Measurements from ENCODE around the gene SORBS1. TPM values are rescaled to one million over a fixed set of nuclear protein-coding genes. Genes with fewer than 3 reads are reported as not detected.
A peak's percentile ranks its signal among the peaks of the same experiment; 100 is the strongest.

The SORBS1 gene
- total RNA-seq, 2 donors from 2014 or later = 16.7 to 17.9 TPM

- TF ChIP-seq, protein P1, sequence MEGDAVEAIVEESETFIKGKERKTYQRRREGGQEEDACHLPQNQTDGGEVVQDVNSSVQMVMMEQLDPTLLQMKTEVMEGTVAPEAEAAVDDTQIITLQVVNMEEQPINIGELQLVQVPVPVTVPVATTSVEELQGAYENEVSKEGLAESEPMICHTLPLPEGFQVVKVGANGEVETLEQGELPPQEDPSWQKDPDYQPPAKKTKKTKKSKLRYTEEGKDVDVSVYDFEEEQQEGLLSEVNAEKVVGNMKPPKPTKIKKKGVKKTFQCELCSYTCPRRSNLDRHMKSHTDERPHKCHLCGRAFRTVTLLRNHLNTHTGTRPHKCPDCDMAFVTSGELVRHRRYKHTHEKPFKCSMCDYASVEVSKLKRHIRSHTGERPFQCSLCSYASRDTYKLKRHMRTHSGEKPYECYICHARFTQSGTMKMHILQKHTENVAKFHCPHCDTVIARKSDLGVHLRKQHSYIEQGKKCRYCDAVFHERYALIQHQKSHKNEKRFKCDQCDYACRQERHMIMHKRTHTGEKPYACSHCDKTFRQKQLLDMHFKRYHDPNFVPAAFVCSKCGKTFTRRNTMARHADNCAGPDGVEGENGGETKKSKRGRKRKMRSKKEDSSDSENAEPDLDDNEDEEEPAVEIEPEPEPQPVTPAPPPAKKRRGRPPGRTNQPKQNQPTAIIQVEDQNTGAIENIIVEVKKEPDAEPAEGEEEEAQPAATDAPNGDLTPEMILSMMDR (conservative IDR thresholded peaks at IDR 0.05) = no peak
- Mint-ChIP-seq H3K27me3 (ENCODE audit: insufficient read depth) (no peaks in the 10 kb centered on the region), H3K9me3 (peaks cover 3% of the 10 kb centered on the region), H3K27ac (no peak overlapping the region), H3K4me3 (no peak overlapping the region), H3K36me3 (ENCODE audit: low read depth) (peaks cover 2% of the 10 kb centered on the region), H3K4me1 (peaks cover 50% of the 10 kb centered on the region)
- WGBS, 2 experiments (ENCODE audit: insufficient coverage in 1 of 2, insufficient read length in 1 of 2) = 70 to 75% methylated on average over 3 of the region's 3 CpGs
- no peaks in the 10 kb centered on the region for H3K36me3 ChIP-seq (ENCODE audit: control insufficient read depth, insufficient read depth, low read length)
- H3K27ac ChIP-seq (ENCODE audit: low read depth, low read length) = no peak overlapping the region
- DNase-seq = peak; percentile 75
- no peak overlapping the region for H3K9ac ChIP-seq (ENCODE audit: extremely low read depth, low read length, poor library complexity, severe bottlenecking)
- H3K9me3 ChIP-seq (ENCODE audit: control insufficient read depth, low read length) = peaks cover 1% of the 10 kb centered on the region
- H3K27me3 ChIP-seq (ENCODE audit: control insufficient read depth, insufficient read depth, low read length, poor library complexity, severe bottlenecking) = no peaks in the 10 kb centered on the region
- no peak overlapping the region for H3K4me3 ChIP-seq (ENCODE audit: low read length)
- H3K4me1 ChIP-seq (ENCODE audit: control insufficient read depth, insufficient read depth, low read length) = peaks cover 7% of the 10 kb centered on the region
Measured at GRCh38 chr10:95547791-95548435, 13.3 kb downstream of the SORBS1 start.

- H3K4me3 ChIP-seq (ENCODE audit: low read length) = no peak overlapping the region
- no peak overlapping the region for H3K9ac ChIP-seq (ENCODE audit: extremely low read depth, low read length, poor library complexity, severe bottlenecking)
- Mint-ChIP-seq H3K4me3 (no peak overlapping the region), H3K27ac (no peak overlapping the region), H3K4me1 (peaks cover 57% of the 10 kb centered on the region), H3K36me3 (ENCODE audit: low read depth) (no peaks in the 10 kb centered on the region), H3K9me3 (no peaks in the 10 kb centered on the region), H3K27me3 (ENCODE audit: insufficient read depth) (no peaks in the 10 kb centered on the region)
- H3K27me3 ChIP-seq (ENCODE audit: control insufficient read depth, insufficient read depth, low read length, poor library complexity, severe bottlenecking) = no peaks in the 10 kb centered on the region
- no peaks in the 10 kb centered on the region for H3K9me3 ChIP-seq (ENCODE audit: control insufficient read depth, low read length)
- no peaks in the 10 kb centered on the region for H3K36me3 ChIP-seq (ENCODE audit: control insufficient read depth, insufficient read depth, low read length)
- DNase-seq = no peak
- TF ChIP-seq, protein P1 (conservative IDR thresholded peaks at IDR 0.05) = no peak
- WGBS, 2 experiments (ENCODE audit: insufficient coverage in 1 of 2, insufficient read length in 1 of 2) = 70 to 77% methylated on average over 2 to 3 of the region's 3 CpGs
- no peak overlapping the region for H3K27ac ChIP-seq (ENCODE audit: low read depth, low read length)
- peaks cover 9% of the 10 kb centered on the region for H3K4me1 ChIP-seq (ENCODE audit: control insufficient read depth, insufficient read depth, low read length)
Measured at GRCh38 chr10:95547197-95547596, 14.0 kb downstream of the SORBS1 start.

- no peak overlapping the region for H3K9ac ChIP-seq (ENCODE audit: extremely low read depth, low read length, poor library complexity, severe bottlenecking)
- TF ChIP-seq, protein P1 (conservative IDR thresholded peaks at IDR 0.05) = no peak
- H3K9me3 ChIP-seq (ENCODE audit: control insufficient read depth, low read length) = no peaks in the 10 kb centered on the region
- Mint-ChIP-seq H3K27me3 (ENCODE audit: insufficient read depth) (no peaks in the 10 kb centered on the region), H3K36me3 (ENCODE audit: low read depth) (no peaks in the 10 kb centered on the region), H3K4me3 (no peak overlapping the region), H3K27ac (no peak overlapping the region), H3K4me1 (peaks cover 64% of the 10 kb centered on the region), H3K9me3 (no peaks in the 10 kb centered on the region)
- DNase-seq = no peak
- H3K27me3 ChIP-seq (ENCODE audit: control insufficient read depth, insufficient read depth, low read length, poor library complexity, severe bottlenecking) = no peaks in the 10 kb centered on the region
- H3K4me1 ChIP-seq (ENCODE audit: control insufficient read depth, insufficient read depth, low read length) = peaks cover 20% of the 10 kb centered on the region
- H3K36me3 ChIP-seq (ENCODE audit: control insufficient read depth, insufficient read depth, low read length) = no peaks in the 10 kb centered on the region
- 96 to 100% methylated on average over 1 to 2 of the region's 2 CpGs for WGBS, 2 experiments (ENCODE audit: insufficient coverage in 1 of 2, insufficient read length in 1 of 2)
- H3K4me3 ChIP-seq (ENCODE audit: low read length) = no peak overlapping the region
- no peak overlapping the region for H3K27ac ChIP-seq (ENCODE audit: low read depth, low read length)
Measured at GRCh38 chr10:95545981-95546380, 15.2 kb downstream of the SORBS1 start.

Measured in endodermal cell (in vitro differentiated cells).